Measurements from ENCODE around the gene TYW1.
"Not testable (repeated sequence)": the region's sequence is repeated elsewhere in the genome, so short reads cannot be mapped to it uniquely, and the experiment has no call there.

TYW1 gene

GRCh38 chr7:67004145-67004544, 7.5 kb downstream of the TYW1 start:
- H3K36me3 ChIP-seq (ENCODE audit: control insufficient read depth, insufficient read depth, low read length); H3K4me1 ChIP-seq (ENCODE audit: control insufficient read depth, insufficient read depth, low read length); H3K4me3 ChIP-seq (ENCODE audit: low read length); H3K9ac ChIP-seq (ENCODE audit: low read length); H3K9me3 ChIP-seq (ENCODE audit: control insufficient read depth, low read length); H3K27me3 ChIP-seq (ENCODE audit: control insufficient read depth, insufficient read depth, low read length): not testable (repeated sequence)

DNA sequence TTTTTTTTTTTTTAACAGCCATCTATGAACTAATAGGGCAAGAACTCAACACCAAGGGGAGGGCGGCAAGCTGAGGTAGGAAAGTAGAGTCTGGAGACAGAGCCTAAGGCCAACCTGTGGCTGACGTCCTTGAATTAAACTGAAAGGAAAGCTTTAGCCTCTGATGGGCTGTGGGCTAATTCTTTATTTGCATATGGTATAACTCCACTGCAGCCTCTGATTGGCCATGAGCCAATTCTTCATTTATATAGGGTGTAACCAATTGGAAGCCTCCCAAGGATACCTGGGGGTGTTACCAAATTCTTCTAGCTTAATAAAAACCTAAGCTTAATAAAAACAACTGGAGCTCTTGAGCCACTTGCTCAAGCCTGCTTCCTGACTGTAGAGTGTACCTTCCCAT, 10.3 kb downstream of the TYW1 start:
- H3K9me3 ChIP-seq (ENCODE audit: control insufficient read depth, low read length): no peaks in the 10 kb centered on the region
- H3K27me3 ChIP-seq (ENCODE audit: control insufficient read depth, insufficient read depth, low read length): no peaks in the 10 kb centered on the region
- H3K4me1 ChIP-seq (ENCODE audit: control insufficient read depth, insufficient read depth, low read length): no peaks in the 10 kb centered on the region
- no peak overlapping the region for H3K9ac ChIP-seq (ENCODE audit: low read length)
- no peak overlapping the region for H3K4me3 ChIP-seq (ENCODE audit: low read length)
- no peaks in the 10 kb centered on the region for H3K36me3 ChIP-seq (ENCODE audit: control insufficient read depth, insufficient read depth, low read length)

DNA sequence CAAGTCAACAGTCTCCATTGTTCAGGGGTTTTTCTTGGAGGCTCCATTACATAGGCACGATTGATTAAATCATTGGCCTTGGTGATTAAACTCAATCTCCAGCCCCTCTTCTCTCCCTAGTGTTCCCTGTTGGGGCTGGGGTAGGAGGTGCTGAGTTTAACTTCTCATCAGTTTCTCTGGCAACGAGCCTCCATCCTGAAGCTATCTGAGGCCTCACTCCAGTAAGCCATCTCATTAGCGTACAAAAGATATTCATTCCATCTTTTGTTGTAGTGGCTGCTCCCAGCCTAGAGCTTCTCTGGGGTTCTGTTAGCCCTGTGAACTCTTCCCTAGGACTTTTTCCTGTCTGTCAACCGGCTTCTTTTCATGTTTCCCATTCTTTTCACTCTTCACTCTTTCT, 11.6 kb downstream of the TYW1 start:
- no peaks in the 10 kb centered on the region for H3K36me3 ChIP-seq (ENCODE audit: control insufficient read depth, insufficient read depth, low read length)
- no peak overlapping the region for H3K9ac ChIP-seq (ENCODE audit: low read length)
- no peaks in the 10 kb centered on the region for H3K9me3 ChIP-seq (ENCODE audit: control insufficient read depth, low read length)
- H3K27me3 ChIP-seq (ENCODE audit: control insufficient read depth, insufficient read depth, low read length): no peaks in the 10 kb centered on the region
- no peaks in the 10 kb centered on the region for H3K4me1 ChIP-seq (ENCODE audit: control insufficient read depth, insufficient read depth, low read length)
- no peak overlapping the region for H3K4me3 ChIP-seq (ENCODE audit: low read length)

DNA sequence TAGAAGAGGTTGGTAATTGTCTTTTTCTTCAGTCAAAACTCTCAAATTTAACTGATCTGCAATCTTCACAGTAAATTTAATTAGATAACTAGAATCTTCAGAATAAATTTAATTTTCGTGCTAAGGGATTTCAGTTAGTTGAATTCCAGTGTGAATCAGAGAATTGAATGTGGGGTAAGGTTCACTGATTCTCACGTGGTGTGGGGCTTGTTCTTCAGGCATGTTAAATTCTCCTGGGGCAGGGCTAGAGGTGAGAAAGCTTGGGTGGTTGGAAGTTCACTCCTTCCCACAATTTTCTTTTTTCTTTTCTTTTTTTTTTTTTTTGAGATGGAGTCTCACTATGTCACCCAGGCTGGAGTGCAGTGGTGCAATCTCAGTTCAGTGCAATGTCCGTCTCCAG, 13.0 kb downstream of the TYW1 start:
- H3K4me1 ChIP-seq (ENCODE audit: control insufficient read depth, insufficient read depth, low read length); H3K36me3 ChIP-seq (ENCODE audit: control insufficient read depth, insufficient read depth, low read length); H3K4me3 ChIP-seq (ENCODE audit: low read length); H3K27me3 ChIP-seq (ENCODE audit: control insufficient read depth, insufficient read depth, low read length); H3K9me3 ChIP-seq (ENCODE audit: control insufficient read depth, low read length); H3K9ac ChIP-seq (ENCODE audit: low read length): not testable (repeated sequence)

GRCh38 chr7:67014076-67014622, 17.5 kb downstream of the TYW1 start:
- not testable (repeated sequence) for H3K9ac ChIP-seq (ENCODE audit: low read length); H3K27me3 ChIP-seq (ENCODE audit: control insufficient read depth, insufficient read depth, low read length); H3K9me3 ChIP-seq (ENCODE audit: control insufficient read depth, low read length); H3K4me3 ChIP-seq (ENCODE audit: low read length); H3K36me3 ChIP-seq (ENCODE audit: control insufficient read depth, insufficient read depth, low read length); H3K4me1 ChIP-seq (ENCODE audit: control insufficient read depth, insufficient read depth, low read length)

DNA sequence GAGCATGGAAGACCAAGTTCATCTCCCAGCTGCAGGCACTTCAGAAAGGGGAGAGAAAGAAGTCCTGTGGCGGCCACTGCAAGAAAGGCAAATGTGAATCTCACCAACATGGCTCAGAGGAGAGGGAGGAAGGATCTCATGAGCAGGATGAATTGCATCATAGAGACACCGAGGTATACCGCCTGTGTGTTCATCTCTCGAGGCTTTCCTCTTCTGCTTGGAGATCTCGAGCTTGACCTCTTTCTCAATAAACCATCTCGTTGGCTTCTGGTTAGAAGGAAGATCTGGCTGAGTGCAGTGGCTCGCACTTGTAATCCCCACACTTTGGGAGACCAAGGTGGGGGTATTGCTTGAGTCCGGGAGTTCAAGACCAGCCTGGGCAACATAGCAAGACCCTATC, 21.3 kb downstream of the TYW1 start:
- H3K4me1 ChIP-seq (ENCODE audit: control insufficient read depth, insufficient read depth, low read length); H3K4me3 ChIP-seq (ENCODE audit: low read length); H3K36me3 ChIP-seq (ENCODE audit: control insufficient read depth, insufficient read depth, low read length); H3K27me3 ChIP-seq (ENCODE audit: control insufficient read depth, insufficient read depth, low read length); H3K9ac ChIP-seq (ENCODE audit: low read length); H3K9me3 ChIP-seq (ENCODE audit: control insufficient read depth, low read length): not testable (repeated sequence)

GRCh38 chr7:67018940-67019339, 22.3 kb downstream of the TYW1 start:
- Histone ChIP-seq H3K36me3 (ENCODE audit: control insufficient read depth, insufficient read depth, low read length) (peaks cover 7% of the 10 kb centered on the region), H3K27me3 (ENCODE audit: control insufficient read depth, insufficient read depth, low read length) (no peaks in the 10 kb centered on the region), H3K4me1 (ENCODE audit: control insufficient read depth, insufficient read depth, low read length) (no peaks in the 10 kb centered on the region), H3K4me3 (ENCODE audit: low read length) (no peak overlapping the region), H3K9ac (ENCODE audit: low read length) (no peak overlapping the region), H3K9me3 (ENCODE audit: control insufficient read depth, low read length) (no peaks in the 10 kb centered on the region)

GRCh38 chr7:67019562-67020390, 23.1 kb downstream of the TYW1 start:
- peaks cover 7% of the 10 kb centered on the region for H3K36me3 ChIP-seq (ENCODE audit: control insufficient read depth, insufficient read depth, low read length)
- H3K4me1 ChIP-seq (ENCODE audit: control insufficient read depth, insufficient read depth, low read length): no peaks in the 10 kb centered on the region
- no peaks in the 10 kb centered on the region for H3K27me3 ChIP-seq (ENCODE audit: control insufficient read depth, insufficient read depth, low read length)
- no peaks in the 10 kb centered on the region for H3K9me3 ChIP-seq (ENCODE audit: control insufficient read depth, low read length)
- no peak overlapping the region for H3K4me3 ChIP-seq (ENCODE audit: low read length)
- H3K9ac ChIP-seq (ENCODE audit: low read length): no peak overlapping the region

DNA sequence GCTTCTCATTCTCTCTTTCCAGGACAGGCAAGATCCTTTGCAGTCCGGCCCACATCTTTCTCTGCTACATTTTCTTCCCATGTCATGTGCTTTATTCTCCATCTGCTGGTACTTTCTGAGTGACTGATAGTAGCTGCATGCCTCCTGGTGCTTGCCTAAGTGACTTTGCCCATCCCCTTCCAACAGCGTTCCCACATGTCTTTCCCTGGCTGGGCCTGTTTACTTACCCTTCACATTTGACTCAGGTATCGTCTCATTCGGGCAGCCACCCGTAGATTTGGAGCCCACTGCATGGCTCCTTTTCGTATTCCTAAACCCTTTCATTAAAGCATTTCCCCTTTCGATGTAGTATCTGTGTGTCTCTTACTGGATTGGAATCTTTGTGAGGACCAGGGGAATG, 24.6 kb downstream of the TYW1 start:
- H3K9me3 ChIP-seq (ENCODE audit: control insufficient read depth, low read length): no peaks in the 10 kb centered on the region
- H3K36me3 ChIP-seq (ENCODE audit: control insufficient read depth, insufficient read depth, low read length): peaks cover 7% of the 10 kb centered on the region
- H3K9ac ChIP-seq (ENCODE audit: low read length): no peak overlapping the region
- H3K4me1 ChIP-seq (ENCODE audit: control insufficient read depth, insufficient read depth, low read length): no peaks in the 10 kb centered on the region
- no peak overlapping the region for H3K4me3 ChIP-seq (ENCODE audit: low read length)
- no peaks in the 10 kb centered on the region for H3K27me3 ChIP-seq (ENCODE audit: control insufficient read depth, insufficient read depth, low read length)

- no peak overlapping the region for H3K9ac ChIP-seq (ENCODE audit: low read length)
These were observed 25.9 kb downstream of the TYW1 start for GRCh38 chr7:67022511-67022910.

DNA sequence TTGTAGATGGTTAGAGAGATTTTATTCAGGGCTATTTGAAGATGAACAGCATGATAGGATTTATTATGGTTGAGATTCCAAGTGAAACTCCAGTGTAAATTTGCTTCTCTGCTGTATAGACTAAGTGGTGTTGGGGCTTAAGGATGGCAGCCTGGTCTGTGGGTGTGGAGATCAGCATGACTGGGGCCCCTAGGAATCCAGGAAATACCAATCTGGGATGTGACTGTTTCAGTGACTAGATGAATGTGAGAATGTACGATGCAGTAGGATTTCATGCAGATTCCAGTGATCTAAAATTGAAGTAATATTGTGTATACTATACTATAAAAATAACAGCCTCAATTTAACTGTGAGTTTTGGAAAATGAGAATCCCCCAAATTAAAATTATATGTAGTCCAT, 28.8 kb downstream of the TYW1 start:
- not testable (repeated sequence) for H3K4me1 ChIP-seq (ENCODE audit: control insufficient read depth, insufficient read depth, low read length); H3K9me3 ChIP-seq (ENCODE audit: control insufficient read depth, low read length); H3K4me3 ChIP-seq (ENCODE audit: low read length); H3K36me3 ChIP-seq (ENCODE audit: control insufficient read depth, insufficient read depth, low read length); H3K9ac ChIP-seq (ENCODE audit: low read length); H3K27me3 ChIP-seq (ENCODE audit: control insufficient read depth, insufficient read depth, low read length)

More at GRCh38 chr7:67022511-67022910, 25.9 kb downstream of the TYW1 start:
- Histone ChIP-seq H3K4me1 (ENCODE audit: control insufficient read depth, insufficient read depth, low read length) (no peaks in the 10 kb centered on the region), H3K4me3 (ENCODE audit: low read length) (no peak overlapping the region), H3K27me3 (ENCODE audit: control insufficient read depth, insufficient read depth, low read length) (no peaks in the 10 kb centered on the region), H3K9me3 (ENCODE audit: control insufficient read depth, low read length) (no peaks in the 10 kb centered on the region), H3K36me3 (ENCODE audit: control insufficient read depth, insufficient read depth, low read length) (peaks cover 7% of the 10 kb centered on the region)

GRCh38 chr7:67031685-67032084, 35.1 kb downstream of the TYW1 start:
- not testable (repeated sequence) for H3K4me1 ChIP-seq (ENCODE audit: control insufficient read depth, insufficient read depth, low read length); H3K9me3 ChIP-seq (ENCODE audit: control insufficient read depth, low read length); H3K36me3 ChIP-seq (ENCODE audit: control insufficient read depth, insufficient read depth, low read length); H3K27me3 ChIP-seq (ENCODE audit: control insufficient read depth, insufficient read depth, low read length); H3K9ac ChIP-seq (ENCODE audit: low read length); H3K4me3 ChIP-seq (ENCODE audit: low read length)

GRCh38 chr7:67033251-67033650, 36.6 kb downstream of the TYW1 start:
- H3K9ac ChIP-seq (ENCODE audit: low read length): no peak overlapping the region
- H3K27me3 ChIP-seq (ENCODE audit: control insufficient read depth, insufficient read depth, low read length): no peaks in the 10 kb centered on the region
- peaks cover 4% of the 10 kb centered on the region for H3K36me3 ChIP-seq (ENCODE audit: control insufficient read depth, insufficient read depth, low read length)
- H3K4me1 ChIP-seq (ENCODE audit: control insufficient read depth, insufficient read depth, low read length): no peaks in the 10 kb centered on the region
- no peak overlapping the region for H3K4me3 ChIP-seq (ENCODE audit: low read length)
- H3K9me3 ChIP-seq (ENCODE audit: control insufficient read depth, low read length): no peaks in the 10 kb centered on the region

All from mucosa of stomach (tissue), 1 donor.